GM06990 (cell line): ENCODE measurements around the gene SIM1.

Experiments
- DNase-seq: peaks from one replicate; pipeline ENCODE4 v3.0.0-alpha.2; 2011; ENCODE audit not compliant: insufficient read length; ENCODE audit errors: extremely low read depth
- H3K27me3 ChIP-seq: replicated peaks from 2 replicates; pipeline ENCODE4 v1.6.0; 2011; ENCODE audit warnings: low read length; ENCODE audit not compliant: control insufficient read depth, insufficient read depth
- H3K36me3 ChIP-seq: 2 replicates; pipeline ENCODE4 v1.5.1; 2011; ENCODE audit warnings: low read length; ENCODE audit not compliant: control insufficient read depth, insufficient read depth
- H3K4me3 ChIP-seq: replicated peaks from 2 replicates; pipeline ENCODE4 v1.5.1; 2011; ENCODE audit warnings: low read depth, mild to moderate bottlenecking, control low read depth, low read length
- TF ChIP-seq, protein P1 (sequence below): IDR thresholded peaks from 2 replicates; pipeline ENCODE4 v1.5.1; 2011; ENCODE audit warnings: low read length, control low read depth, mild to moderate bottlenecking, inconsistent platforms; ENCODE audit not compliant: insufficient read depth, poor library complexity, severe bottlenecking

The SIM1 gene

DNA sequence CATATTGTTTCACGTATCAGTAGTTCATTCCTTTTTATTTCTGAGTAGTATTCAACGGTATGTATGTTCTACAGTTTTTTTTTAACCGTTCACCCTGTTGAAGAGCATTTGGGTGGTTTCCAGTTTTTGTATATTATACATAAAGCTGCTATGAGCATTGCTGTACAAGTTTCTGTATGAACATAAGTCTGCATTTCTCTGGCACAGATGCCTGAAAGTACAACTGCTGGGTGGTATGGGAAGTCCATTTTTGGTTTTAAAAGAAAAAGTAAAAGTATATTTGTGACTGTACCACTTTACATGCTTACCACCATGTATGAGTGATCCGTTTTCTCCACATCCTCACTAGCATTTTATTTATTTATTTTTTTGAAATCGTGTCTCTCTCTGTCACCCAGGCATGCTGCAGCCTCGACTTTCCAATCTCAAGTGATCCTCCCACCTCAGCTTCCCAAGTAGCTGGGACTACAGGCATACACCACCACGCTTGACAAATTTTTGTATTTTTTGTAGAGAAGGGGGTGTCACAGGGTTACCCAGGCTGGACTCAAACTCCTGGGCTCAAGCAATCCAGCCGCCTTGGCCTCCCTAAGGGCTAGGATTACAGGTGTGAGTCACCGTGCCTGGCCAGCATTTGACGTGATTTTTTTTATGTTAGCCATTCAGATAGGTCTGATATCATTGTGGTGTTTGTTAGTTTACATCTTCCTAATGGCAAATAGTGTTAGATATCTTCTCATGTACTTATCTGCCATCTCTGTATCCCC, 11.0 kb upstream of the SIM1 start:
- Histone ChIP-seq H3K36me3 (no peaks in the 10 kb centered on the region), H3K27me3 (no peaks in the 10 kb centered on the region), H3K4me3 (no peak overlapping the region; the same call in 1 of the 2 replicates)
- TF ChIP-seq, protein P1, sequence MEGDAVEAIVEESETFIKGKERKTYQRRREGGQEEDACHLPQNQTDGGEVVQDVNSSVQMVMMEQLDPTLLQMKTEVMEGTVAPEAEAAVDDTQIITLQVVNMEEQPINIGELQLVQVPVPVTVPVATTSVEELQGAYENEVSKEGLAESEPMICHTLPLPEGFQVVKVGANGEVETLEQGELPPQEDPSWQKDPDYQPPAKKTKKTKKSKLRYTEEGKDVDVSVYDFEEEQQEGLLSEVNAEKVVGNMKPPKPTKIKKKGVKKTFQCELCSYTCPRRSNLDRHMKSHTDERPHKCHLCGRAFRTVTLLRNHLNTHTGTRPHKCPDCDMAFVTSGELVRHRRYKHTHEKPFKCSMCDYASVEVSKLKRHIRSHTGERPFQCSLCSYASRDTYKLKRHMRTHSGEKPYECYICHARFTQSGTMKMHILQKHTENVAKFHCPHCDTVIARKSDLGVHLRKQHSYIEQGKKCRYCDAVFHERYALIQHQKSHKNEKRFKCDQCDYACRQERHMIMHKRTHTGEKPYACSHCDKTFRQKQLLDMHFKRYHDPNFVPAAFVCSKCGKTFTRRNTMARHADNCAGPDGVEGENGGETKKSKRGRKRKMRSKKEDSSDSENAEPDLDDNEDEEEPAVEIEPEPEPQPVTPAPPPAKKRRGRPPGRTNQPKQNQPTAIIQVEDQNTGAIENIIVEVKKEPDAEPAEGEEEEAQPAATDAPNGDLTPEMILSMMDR: no peak
- DNase-seq: no peak

DNA sequence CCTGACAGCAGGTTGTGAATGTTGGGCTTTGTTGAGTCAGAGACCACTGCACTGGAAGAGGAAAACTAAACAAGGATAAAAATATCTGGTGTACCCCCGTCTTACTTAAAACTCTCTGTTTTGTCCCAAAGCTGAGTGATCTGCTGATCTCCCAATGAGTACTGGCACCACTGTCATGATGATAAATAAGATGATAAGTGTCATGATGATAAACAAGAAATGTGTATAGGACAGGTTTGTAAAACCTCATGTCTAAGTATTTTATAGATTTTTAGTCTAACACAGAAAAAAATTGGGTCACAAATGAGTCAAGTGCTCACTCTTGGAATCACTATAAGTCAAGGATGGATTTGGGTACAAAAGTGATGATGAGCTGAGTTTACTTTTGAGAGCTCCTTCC, 8.5 kb upstream of the SIM1 start:
- no peak for DNase-seq
- H3K27me3 ChIP-seq: no peaks in the 10 kb centered on the region
- TF ChIP-seq, protein P1: no peak

DNA sequence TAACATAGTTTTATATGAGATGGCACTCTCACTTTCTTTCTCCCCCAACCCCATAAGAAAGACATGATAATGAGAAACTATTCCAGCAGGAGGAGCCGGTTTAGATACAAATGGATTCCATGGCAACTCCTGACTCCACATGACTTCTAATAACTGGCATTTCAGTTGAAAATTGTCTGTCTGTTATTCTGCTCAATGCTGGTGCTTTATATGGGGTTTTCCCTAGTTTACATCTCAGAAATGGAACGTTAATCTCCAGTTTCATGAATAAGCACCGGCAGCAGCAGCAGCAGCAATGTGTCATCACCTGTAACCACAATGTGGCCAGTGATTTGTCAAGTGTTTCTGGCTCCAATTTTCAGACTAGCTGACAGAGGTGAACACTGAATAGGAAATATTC, 8.0 kb upstream of the SIM1 start:
- Histone ChIP-seq H3K4me3 (no peak overlapping the region), H3K36me3 (no peaks in the 10 kb centered on the region)
- no peak for DNase-seq

More for the DNA sequence above, 8.5 kb upstream of the SIM1 start:
- H3K36me3 ChIP-seq: no peaks in the 10 kb centered on the region
- H3K4me3 ChIP-seq: no peak overlapping the region

DNA sequence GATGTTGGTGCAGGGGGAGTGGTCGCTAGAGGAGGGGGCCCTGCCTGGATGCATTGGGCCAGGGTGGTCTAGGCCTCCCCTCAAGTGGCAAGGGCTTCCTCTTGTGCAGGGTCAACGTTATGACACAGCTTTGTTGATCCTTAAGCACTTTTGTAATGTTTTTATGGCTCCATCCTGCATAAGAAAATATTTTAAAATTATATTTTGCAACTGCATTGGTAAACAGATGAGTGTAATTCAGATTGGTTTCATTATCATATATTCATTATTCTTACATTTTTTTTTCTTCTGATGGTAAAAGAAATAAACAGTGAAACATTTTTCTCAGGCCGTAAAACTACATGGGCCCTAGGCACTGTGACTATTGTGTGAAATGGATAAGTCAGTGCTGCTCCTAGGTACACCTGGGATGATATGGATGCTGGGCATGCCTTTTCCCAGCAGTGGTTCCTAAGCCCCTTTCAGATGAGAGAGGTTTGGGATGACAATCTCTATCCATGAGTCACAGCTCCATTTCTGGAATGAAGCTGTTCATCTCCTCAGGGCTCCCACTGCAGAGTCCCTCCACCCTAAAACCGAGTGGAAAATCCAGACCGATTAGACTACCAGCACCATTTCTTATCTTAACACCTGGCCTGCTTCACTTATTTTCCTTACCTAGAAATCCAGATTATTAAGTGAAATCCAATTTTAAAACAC, 5.8 kb upstream of the SIM1 start:
- peaks cover 4% of the 10 kb centered on the region for H3K27me3 ChIP-seq

More for the DNA sequence above, 8.0 kb upstream of the SIM1 start:
- TF ChIP-seq, protein P1: no peak
- H3K27me3 ChIP-seq: no peaks in the 10 kb centered on the region

DNA sequence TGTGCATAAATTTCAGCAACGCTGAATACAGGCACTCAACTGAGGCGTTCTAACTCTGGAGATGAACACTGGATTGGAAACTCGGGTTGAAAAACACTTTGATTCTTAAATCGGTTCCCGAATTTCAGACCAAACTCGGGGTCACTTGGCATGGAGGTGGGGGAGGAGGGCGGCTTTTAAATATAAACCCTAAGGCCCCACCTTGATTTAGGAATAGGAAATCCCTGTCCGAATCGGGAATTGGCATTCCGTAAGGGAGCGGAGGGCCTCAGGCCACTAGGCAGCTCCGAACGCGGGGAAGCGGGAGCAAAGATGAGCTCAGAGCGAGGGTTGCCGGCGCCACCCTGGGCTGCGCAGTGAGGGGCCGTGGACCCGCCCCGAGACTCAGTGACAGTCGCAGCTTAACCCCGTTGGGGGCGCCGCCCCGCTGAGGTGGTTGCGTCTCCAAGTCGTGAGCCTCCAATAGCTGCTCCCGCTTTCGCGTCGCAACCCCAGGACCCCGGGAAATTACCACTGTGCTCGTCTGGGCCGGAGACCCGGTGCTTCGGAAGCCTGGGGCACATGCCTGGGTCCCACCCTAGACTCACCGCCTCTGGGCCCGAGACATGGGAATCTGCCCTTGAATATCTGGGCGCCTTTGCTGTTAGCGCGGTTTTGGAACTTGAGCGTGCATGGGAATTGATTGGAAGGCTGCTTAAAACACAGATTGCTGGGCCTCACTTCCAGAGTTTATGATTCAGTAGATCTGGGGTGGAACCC, 4.6 kb upstream of the SIM1 start:
- Histone ChIP-seq H3K36me3 (no peaks in the 10 kb centered on the region), H3K27me3 (peaks cover 4% of the 10 kb centered on the region), H3K4me3 (no peak overlapping the region)
- TF ChIP-seq, protein P1: no peak
- no peak for DNase-seq

More for the DNA sequence above, 5.8 kb upstream of the SIM1 start:
- no peak overlapping the region for H3K4me3 ChIP-seq
- H3K36me3 ChIP-seq: no peaks in the 10 kb centered on the region
- TF ChIP-seq, protein P1: no peak
- no peak for DNase-seq
